Breast epithelium (tissue), 3 donors: ENCODE measurements around the gene MACROH2A2.

Experiments used
- POLR2A ChIP-seq: fragments of 450-650 bp; IDR thresholded peaks from one replicate; pipeline ENCODE4 v1.6.1; 2016; ENCODE audit warnings: antibody characterized with exemption, mild to moderate bottlenecking, moderate library complexity
- POLR2AphosphoS5 ChIP-seq, 3 donors: sonication (generic); formaldehyde crosslinking; IDR thresholded peaks; one replicate each; pipeline ENCODE4 v1.6.1; 2017; ENCODE audit warnings: antibody characterized with exemption in 3 of 3
- TF ChIP-seq, protein P1 (sequence below), 3 donors: fragments of 450-650 bp; IDR thresholded peaks; one replicate each; pipeline ENCODE4 v1.5.1; 2016 to 2017; ENCODE audit warnings: antibody characterized with exemption in 3 of 3, mild to moderate bottlenecking in 3 of 3, moderate library complexity in 3 of 3

DNA sequence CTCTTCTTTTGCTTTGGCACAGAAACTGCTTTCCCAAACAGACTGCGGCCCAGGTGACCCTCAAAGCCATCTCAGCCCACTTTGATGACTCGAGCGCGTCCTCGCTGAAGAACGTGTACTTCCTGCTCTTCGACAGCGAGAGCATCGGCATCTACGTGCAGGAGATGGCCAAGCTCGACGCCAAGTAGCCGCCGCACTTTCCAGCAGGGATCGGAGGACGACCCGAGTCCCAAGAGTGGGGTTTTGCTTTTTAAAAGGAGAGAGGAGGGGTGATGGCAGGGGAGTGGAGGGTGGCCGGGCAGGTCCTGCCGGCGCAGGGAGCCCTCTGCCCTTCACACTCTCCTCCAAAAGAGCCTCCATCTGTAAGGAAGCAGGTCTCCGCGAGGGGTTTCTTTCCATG lies 58.9 kb downstream of the MACROH2A2 start:
- TF ChIP-seq, protein P1, sequence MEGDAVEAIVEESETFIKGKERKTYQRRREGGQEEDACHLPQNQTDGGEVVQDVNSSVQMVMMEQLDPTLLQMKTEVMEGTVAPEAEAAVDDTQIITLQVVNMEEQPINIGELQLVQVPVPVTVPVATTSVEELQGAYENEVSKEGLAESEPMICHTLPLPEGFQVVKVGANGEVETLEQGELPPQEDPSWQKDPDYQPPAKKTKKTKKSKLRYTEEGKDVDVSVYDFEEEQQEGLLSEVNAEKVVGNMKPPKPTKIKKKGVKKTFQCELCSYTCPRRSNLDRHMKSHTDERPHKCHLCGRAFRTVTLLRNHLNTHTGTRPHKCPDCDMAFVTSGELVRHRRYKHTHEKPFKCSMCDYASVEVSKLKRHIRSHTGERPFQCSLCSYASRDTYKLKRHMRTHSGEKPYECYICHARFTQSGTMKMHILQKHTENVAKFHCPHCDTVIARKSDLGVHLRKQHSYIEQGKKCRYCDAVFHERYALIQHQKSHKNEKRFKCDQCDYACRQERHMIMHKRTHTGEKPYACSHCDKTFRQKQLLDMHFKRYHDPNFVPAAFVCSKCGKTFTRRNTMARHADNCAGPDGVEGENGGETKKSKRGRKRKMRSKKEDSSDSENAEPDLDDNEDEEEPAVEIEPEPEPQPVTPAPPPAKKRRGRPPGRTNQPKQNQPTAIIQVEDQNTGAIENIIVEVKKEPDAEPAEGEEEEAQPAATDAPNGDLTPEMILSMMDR (IDR thresholded peaks at IDR 0.05): no peak
- TF ChIP-seq POLR2A (no peak), POLR2AphosphoS5 (IDR thresholded peaks at IDR 0.05) (no peak)
